Hematopoietic multipotent progenitor cell (in vitro differentiated cells): Measurements from ENCODE around the gene NKIRAS1. TPM values are rescaled to one million over a fixed set of nuclear protein-coding genes. Genes with fewer than 3 reads are reported as not detected.

Source experiments
- DNase-seq, 3 donors: peaks; one replicate each; pipeline ENCODE4 v3.0.0-alpha.2; 2011 to 2015; ENCODE audit warnings: low read depth in 2 of 3, low spot score in 2 of 3
- total RNA-seq: library from RNA; depleted of rRNA; stranded (reverse); fragments of >200 nt; gene quantifications from one replicate; pipeline ENCODE4 v1.2.3, GENCODE V29; 2012

Gene NKIRAS1
- 2.7 TPM for total RNA-seq

- peak; percentile 87 to 99 (median 97) for DNase-seq
These were observed at the start of gene NKIRAS1, which contains the start of gene RPL15 for GRCh38 chr3:23916886-23917678. Gene NKIRAS1, minus strand, starts transcription at chr3:23916990. Its CDS starts 6,086 bp downstream, at chr3:23910904. Gene RPL15, plus strand, starts transcription at chr3:23917132. Its CDS starts 728 bp downstream, at chr3:23917860.

DNA sequence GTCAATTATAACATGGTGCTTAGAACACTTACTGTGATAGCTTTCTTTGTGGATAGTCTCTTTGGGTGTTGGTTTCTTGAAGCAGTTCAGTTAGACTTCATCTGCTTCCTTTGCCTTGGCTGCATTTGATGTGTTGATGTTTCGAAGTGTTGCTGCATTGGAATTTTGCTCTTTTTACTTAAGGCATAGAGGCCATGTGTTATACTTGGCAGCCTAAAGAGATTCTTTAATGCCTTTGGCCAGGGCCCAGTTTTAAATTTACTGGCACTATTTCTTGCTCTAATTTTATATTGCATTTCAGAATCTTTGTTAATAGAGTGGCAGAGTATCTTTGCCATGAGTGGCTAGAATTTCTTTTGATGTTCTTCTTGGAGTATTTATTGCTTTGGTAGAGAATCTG, 49.5 kb upstream of the NKIRAS1 start:
- no peak for DNase-seq

GRCh38 chr3:23964537-23965235, 47.9 kb upstream of the NKIRAS1 start:
- DNase-seq, result no peak

GRCh38 chr3:23961913-23962312, 45.1 kb upstream of the NKIRAS1 start:
- DNase-seq, result no peak

- DNase-seq, result no peak
These were observed 44.3 kb upstream of the NKIRAS1 start for GRCh38 chr3:23961066-23961465.

DNA sequence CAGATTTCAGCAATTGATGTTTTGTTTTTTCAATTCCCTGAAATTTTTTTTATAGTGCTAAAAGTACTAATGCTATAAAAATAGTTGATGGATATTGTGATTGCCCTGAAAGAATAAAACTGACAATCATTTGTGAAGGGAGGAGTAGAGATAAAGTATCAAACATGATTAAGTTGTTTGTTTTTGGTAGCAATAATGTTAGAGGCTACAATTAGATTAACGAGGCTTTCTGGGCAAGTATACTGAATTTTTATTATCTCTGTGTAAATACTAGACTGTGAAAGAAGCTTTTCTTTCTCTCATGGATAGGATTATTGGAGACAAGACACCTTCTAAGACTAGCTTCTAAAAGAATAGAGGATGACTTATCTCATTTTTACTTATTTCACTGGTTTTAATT, 43.9 kb upstream of the NKIRAS1 start:
- no peak for DNase-seq

DNA sequence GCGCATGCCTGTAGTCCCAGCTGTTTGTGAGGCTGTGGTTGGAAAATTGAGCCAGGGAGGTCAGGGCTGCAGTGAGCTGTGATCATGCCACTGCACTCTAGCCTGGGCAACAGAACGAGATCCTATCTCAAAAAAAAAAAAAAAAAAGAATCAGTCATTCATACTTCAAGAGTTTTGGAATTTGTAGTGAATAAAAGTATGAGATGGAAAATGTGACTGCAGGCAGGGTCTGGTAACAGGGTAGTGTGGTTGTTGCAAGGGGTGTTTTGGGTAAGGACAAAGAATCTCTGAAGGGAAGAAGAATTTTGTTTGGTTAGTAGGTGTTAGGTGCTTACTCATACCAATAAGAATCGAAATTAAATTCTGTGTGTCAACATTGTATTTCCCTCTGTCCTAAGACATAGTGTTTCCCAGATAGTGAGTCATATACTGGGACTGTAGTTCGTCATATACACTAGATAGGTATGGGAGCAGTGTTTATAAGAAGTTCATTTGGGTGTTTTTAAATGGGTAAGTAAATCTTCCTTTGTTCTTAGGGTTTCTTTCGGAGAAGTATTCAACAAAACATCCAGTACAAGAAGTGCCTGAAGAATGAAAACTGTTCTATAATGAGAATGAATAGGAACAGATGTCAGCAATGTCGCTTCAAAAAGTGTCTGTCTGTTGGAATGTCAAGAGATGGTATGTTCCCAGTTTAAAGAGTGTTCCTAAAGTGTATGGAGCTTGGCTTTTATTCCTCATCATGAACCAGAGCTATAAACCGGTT, 42.5 kb upstream of the NKIRAS1 start:
- DNase-seq, result no peak

DNA sequence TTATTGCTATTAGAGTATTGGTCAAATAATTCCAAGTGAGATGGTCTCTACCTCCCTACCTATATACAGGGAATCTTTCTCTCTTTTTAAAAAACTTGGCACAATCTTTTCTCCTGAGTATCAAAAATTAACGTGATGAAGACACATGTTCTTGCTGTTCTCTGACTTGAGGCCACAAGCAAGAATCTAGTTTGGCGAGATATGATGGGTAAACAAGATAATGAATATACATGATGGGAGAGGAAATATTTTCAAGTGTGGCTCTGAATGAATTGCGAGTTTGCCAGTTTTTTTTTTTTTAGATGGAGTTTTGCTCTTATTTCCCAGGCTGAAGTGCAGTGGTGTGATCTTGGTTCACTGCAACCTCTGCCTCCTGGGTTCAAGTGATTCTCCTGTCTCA, 39.9 kb upstream of the NKIRAS1 start:
- no peak for DNase-seq

- no peak for DNase-seq
These were observed 37.4 kb upstream of the NKIRAS1 start for GRCh38 chr3:23954144-23954543.

DNA sequence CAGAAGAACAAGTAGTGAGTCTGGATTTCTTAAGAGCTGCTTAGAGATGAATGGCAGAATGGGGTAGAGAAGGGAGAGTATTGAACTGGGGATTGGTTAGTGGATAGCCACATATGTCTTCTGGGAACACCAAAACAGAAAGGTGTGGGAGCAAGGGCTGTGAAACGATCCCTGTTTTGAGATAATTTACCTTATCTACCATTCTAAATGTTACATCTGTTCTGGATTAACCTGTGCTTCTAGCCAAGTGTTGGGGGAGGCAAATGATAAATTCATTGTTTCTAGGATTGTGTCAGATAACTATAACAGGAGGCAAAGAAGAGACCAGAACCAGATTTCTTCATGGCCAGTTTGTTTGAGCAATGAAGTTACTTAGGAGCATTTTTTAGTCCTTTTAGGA, 36.7 kb upstream of the NKIRAS1 start:
- no peak for DNase-seq

DNA sequence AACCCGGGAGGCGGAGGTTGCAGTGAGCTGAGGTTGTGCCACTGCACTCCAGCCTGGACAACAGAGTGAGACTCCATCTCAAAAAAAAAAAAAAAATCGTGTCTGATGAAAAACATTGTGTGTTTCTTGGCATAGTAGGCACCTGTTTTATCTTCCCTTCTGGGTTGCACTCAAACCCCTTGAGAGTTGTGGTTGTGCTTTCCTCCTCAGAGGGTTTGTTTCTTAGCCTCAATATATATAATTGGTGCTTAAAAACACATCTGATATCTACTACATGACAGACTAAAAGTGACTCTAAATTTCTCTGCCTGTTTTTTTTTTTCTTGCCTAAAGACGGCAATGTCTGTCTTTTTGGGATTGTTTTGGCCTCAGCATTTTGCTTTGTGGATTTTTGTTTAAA, 35.9 kb upstream of the NKIRAS1 start:
- no peak for DNase-seq

- peak in 1 of 3 donors; percentile 41 for DNase-seq
These were observed 33.5 kb upstream of the NKIRAS1 start for GRCh38 chr3:23950293-23950692.

GRCh38 chr3:23949784-23950183, 33.0 kb upstream of the NKIRAS1 start:
- DNase-seq, result no peak

- DNase-seq, result no peak
These were observed 32.0 kb upstream of the NKIRAS1 start for GRCh38 chr3:23948761-23949160.

GRCh38 chr3:23945913-23946687, 29.3 kb upstream of the NKIRAS1 start:
- DNase-seq, result peak; percentile 97 to 99 (median 98)

GRCh38 chr3:23945663-23945912, 28.8 kb upstream of the NKIRAS1 start:
- no peak for DNase-seq

DNA sequence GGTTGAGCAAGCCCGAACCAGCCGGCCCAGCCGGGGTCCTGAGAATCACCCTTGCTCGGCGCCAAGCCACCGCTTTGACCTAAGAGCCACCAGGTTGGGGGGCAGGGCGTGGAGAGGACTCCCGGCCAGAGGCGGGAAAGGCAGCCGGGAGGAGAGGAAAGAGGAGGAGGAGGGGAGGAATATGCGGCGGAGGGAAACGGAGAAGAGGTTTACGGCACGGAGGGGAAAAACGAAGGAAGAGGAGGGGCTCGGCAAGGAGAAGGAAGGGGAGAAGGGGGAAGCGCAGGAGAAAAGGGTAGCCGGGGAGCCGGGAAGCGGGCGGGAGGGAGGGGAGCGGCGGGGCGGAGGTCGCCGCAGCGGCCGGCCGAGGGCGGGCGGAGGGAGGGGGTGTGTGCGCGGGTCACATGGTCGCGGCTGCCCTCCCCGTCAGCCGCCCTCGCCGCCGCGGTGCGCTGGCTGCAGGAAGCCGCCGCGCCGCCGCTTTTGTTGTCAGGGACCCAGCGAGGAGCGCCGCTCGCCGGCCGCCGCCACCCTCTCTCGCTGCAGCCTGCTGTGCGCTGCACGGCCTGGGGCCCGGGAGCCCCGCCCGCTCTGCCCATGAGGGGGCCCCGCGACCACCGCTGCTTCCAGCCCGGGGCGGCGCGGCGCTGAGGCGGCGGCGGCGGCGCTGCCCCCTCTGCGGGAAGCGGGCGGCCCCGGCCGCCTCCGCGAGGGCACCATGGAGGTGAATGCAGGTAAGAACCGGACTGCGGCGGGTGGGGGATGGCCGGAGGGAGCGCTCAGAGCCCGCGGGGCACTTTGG, 28.3 kb upstream of the NKIRAS1 start, which contains the start of gene NR1D2:
Gene NR1D2, plus strand, starts transcription at position 426 of the 802 bp plus-strand sequence. Its CDS starts 293 bp downstream, at position 719.
- DNase-seq, result peak; percentile 65 to 83 (median 82)

DNA sequence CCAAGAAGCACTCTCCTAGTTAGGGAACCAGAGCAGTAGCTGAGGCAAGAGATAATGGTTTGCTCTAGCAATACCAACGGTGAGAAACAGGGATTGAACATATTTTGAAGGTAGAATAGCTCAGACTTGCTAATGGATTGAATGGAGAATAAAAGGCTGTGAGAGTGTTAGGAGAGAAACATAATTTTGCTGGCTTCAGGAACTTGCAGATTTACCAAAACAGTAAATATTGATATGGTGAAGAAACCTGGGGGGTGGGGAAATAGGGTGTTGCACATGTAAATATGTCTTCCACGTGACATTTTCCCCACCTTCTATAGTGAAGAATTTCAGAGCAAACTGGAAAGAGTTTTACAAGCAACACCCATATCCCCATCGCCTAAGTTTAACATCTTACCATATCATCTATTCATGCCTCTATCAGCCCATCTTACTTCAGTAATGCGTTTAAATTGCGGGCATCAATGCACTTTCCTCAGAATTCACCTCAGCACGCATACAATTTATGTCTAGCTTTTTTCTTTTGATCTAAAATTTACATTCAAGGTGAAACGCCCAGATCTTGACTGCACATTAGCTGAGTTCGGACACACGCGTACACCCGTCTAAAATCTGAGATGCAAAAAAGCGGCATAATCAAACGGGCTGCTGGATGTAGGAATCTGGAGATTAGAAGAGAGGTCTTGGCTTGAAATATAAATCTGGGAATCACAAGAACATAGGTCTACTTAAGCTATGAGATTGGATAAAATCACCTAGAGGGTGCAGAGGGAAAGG, 27.4 kb upstream of the NKIRAS1 start:
- DNase-seq, result no peak

DNA sequence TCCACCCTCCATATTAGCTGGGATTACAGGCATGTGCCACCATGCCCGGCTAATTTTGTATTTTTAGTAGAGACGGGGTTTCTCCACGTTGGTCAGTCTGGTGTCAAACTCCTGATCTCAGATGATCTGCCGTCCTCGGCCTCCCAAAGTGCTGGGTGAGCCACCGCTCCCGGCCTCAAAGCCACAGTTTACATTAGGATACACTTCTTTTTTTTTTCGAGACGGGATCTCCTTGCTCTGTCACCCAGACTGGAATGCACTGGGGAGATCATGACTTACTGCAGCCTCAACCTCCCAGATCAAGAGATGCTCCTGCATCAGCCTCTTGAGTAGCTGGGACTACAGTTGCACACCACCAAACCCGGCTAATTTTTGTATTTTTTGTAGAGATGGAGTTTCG, 25.8 kb upstream of the NKIRAS1 start:
- no peak for DNase-seq
